Colonic mucosa (tissue), 4 donors: ENCODE results near the gene SULF2. TPM values are rescaled to one million over a fixed set of nuclear protein-coding genes. Genes with fewer than 3 reads are reported as not detected.

Experiments used
- DNase-seq: peaks from one replicate; pipeline ENCODE4 v3.0.0-alpha.2; 2020
- H3K27ac ChIP-seq: fragments of 200-600 bp; one replicate; pipeline ENCODE4 v1.8.0; 2021
- H3K27me3 ChIP-seq: fragments of 200-600 bp; one replicate; pipeline ENCODE4 v1.8.0; 2021
- H3K36me3 ChIP-seq: fragments of 200-600 bp; one replicate; pipeline ENCODE4 v1.8.0; 2021
- H3K4me1 ChIP-seq: fragments of 200-600 bp; one replicate; pipeline ENCODE4 v1.8.0; 2021; ENCODE audit warnings: mild to moderate bottlenecking
- H3K4me3 ChIP-seq: fragments of 200-600 bp; one replicate; pipeline ENCODE4 v1.8.0; 2021
- H3K9ac ChIP-seq, 2 donors: one replicate each; pipeline ENCODE4 v1.7.0; 2013; ENCODE audit warnings: control low read depth in 2 of 2, low read depth in 2 of 2, low read length in 2 of 2
- H3K9me3 ChIP-seq: fragments of 200-600 bp; one replicate; pipeline ENCODE4 v1.8.0; 2021
- intact Hi-C: fragments of 100-400 bp; cut with DNase I; formaldehyde crosslinking; loops from one replicate; pipeline ENCODE4 v1.14.1; 2022
- total RNA-seq, 2 donors: library from RNA; stranded (reverse); fragmentation: NEBNext Ultra II Directional in 1 of 2; extraction: Animal tissue kit (Norgen Biotek cat#: 25700) in 1 of 2; gene quantifications; one replicate each; pipeline ENCODE4 v1.2.1, GENCODE V29; 2021
- TF ChIP-seq, protein P1 (sequence below): fragments of 200-600 bp; IDR thresholded peaks from one replicate; pipeline ENCODE4 v1.8.0; 2022; ENCODE audit warnings: antibody characterized with exemption, mild to moderate bottlenecking
- donor health status: healthy.
- donor health status: DM: no; HTN: no; CAD: no.
- donor health status: DM: no; HTN: no; CAD: no.

Gene SULF2
- total RNA-seq, 2 donors from 2014 or later = 97.9 to 153 TPM

DNA sequence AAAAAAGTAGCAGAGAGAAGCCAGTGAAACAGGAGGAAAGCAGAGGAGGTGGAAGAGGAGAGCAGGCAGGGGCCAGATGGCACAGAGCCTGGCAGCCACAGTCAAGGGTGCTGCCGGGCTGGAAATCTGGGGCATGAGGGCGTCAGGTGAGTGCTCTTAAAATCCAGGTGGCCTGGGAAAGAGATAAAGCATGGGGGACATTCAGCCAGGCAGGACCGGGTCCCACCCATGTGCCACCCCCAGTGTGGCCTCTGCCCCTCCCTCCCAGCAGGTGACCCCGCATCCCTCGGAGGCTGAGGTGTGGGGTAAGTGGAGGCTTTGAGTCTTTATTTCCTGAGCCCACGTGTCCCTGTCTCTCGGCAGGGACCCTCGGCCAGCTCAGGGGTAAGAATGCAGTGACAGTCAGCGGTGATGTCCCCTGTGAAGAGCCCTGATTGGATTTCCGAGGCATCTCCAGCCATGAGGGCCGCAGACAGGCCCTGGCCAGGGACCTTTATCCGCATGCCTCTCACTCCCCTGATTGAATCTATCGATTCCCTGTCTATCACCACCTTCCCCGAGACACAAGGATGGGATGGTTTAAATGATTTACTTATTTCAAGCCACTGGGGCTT lies 33.8 kb upstream of the SULF2 start:
- Histone ChIP-seq H3K4me1 (no peaks in the 10 kb centered on the region), H3K9ac (no peak overlapping the region), H3K36me3 (no peaks in the 10 kb centered on the region), H3K27me3 (no peaks in the 10 kb centered on the region), H3K27ac (no peak overlapping the region), H3K4me3 (no peak overlapping the region), H3K9me3 (no peaks in the 10 kb centered on the region)
- no peak for DNase-seq
- intact Hi-C loops = no loop called here
- TF ChIP-seq, protein P1, sequence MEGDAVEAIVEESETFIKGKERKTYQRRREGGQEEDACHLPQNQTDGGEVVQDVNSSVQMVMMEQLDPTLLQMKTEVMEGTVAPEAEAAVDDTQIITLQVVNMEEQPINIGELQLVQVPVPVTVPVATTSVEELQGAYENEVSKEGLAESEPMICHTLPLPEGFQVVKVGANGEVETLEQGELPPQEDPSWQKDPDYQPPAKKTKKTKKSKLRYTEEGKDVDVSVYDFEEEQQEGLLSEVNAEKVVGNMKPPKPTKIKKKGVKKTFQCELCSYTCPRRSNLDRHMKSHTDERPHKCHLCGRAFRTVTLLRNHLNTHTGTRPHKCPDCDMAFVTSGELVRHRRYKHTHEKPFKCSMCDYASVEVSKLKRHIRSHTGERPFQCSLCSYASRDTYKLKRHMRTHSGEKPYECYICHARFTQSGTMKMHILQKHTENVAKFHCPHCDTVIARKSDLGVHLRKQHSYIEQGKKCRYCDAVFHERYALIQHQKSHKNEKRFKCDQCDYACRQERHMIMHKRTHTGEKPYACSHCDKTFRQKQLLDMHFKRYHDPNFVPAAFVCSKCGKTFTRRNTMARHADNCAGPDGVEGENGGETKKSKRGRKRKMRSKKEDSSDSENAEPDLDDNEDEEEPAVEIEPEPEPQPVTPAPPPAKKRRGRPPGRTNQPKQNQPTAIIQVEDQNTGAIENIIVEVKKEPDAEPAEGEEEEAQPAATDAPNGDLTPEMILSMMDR = no peak

- no peak overlapping the region for H3K9ac ChIP-seq
- no peak overlapping the region for H3K4me3 ChIP-seq
- TF ChIP-seq, protein P1 = no peak
- no peaks in the 10 kb centered on the region for H3K4me1 ChIP-seq
- intact Hi-C loops = no loop called here
- H3K36me3 ChIP-seq = no peaks in the 10 kb centered on the region
- DNase-seq = no peak
- H3K27me3 ChIP-seq = no peaks in the 10 kb centered on the region
- H3K9me3 ChIP-seq = no peaks in the 10 kb centered on the region
- H3K27ac ChIP-seq = no peak overlapping the region
These were observed 33.2 kb upstream of the SULF2 start for GRCh38 chr20:47818466-47818865.

- Histone ChIP-seq H3K9me3 (no peaks in the 10 kb centered on the region), H3K27ac (no peak overlapping the region), H3K4me3 (no peak overlapping the region), H3K4me1 (no peaks in the 10 kb centered on the region), H3K9ac (no peak overlapping the region), H3K36me3 (no peaks in the 10 kb centered on the region), H3K27me3 (no peaks in the 10 kb centered on the region)
- intact Hi-C loops = no loop called here
- DNase-seq = no peak
- TF ChIP-seq, protein P1 = no peak
These were observed 32.7 kb upstream of the SULF2 start for GRCh38 chr20:47818016-47818415.

DNA sequence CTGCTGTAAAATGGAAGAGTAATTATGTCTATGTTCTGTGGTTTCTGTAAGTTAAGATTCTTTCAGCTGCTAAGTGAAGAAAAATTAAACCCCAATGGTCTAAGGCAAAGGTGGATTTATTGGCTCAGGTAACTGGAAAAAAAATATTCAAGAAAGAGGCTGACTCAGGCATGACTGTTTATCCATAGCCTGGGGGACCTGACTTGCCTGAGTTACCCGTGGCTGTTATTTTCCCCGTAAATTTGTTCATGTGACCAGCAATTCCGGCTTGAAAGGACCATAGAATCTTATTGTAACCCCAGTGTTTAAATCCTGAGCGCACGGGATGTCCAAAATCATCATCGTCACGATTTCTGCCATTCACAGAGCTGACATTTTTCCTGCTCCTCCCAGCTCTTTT lies 32.3 kb upstream of the SULF2 start:
- no peaks in the 10 kb centered on the region for H3K36me3 ChIP-seq
- no peak overlapping the region for H3K4me3 ChIP-seq
- TF ChIP-seq, protein P1 = no peak
- intact Hi-C loops = no loop called here
- no peaks in the 10 kb centered on the region for H3K27me3 ChIP-seq
- no peak overlapping the region for H3K9ac ChIP-seq
- H3K27ac ChIP-seq = no peak overlapping the region
- H3K4me1 ChIP-seq = no peaks in the 10 kb centered on the region
- DNase-seq = no peak
- H3K9me3 ChIP-seq = no peaks in the 10 kb centered on the region

DNA sequence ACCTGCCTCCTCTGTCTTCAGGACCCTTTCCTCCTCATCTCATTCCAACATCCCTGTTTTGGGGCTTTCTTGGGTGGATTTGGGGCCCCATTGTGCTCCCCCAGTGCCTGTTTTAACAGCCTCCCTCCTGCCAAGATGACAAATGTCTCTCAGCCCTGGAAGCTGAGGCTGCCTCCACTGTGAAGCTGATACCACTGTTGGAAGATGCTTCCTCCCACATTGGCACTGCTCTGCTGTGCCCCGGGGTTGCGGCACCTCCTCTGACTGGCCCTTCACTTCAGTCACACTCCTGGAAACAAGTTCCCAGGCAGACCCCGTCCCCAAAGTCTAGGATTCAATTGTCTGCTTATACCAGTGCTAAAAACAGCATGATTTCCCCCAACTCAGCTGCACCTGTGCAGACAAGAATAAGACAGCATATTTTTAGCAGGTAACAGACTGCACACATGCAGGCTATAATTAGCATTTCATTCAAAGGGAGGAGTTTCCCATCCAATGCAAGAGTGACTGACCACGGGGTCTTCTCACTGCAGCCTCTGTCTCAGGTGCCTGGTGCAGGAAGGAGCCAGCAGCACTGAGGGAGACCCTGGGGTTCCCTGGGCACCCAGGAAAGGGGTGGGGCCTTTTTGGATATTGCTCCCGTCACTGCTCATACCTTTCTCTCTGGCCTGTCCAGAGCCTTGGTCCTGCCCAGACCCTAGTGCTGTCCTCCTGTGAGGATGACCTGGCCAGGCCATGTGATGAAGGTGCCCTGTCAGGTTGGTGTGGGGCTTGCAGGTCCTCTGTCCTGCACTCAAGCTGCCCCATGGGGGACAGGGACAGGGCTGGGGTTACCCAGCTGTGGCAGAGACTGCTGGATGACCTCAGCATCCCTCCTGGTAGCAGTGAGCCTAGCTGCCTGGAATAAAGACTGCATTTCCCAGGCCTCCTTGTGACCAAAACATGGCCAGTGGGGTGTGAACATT lies 31.5 kb upstream of the SULF2 start:
- no peak overlapping the region for H3K9ac ChIP-seq
- TF ChIP-seq, protein P1 = no peak
- H3K4me1 ChIP-seq = no peaks in the 10 kb centered on the region
- DNase-seq = no peak
- intact Hi-C loops = no loop called here
- no peaks in the 10 kb centered on the region for H3K36me3 ChIP-seq
- no peak overlapping the region for H3K27ac ChIP-seq
- H3K27me3 ChIP-seq = no peaks in the 10 kb centered on the region
- H3K4me3 ChIP-seq = no peak overlapping the region
- no peaks in the 10 kb centered on the region for H3K9me3 ChIP-seq
